Measurements from ENCODE around the gene PAM.

Gene PAM

GRCh38 chr5:102957141-102957540, 202.0 kb downstream of the PAM start:
- H3K4me3 ChIP-seq = no peak overlapping the region
- no peak overlapping the region for H3K27ac ChIP-seq
- DNase-seq (ENCODE audit: low read depth, low spot score) = no peak
- no peaks in the 10 kb centered on the region for H3K36me3 ChIP-seq (ENCODE audit: insufficient read depth, low read length)
- no peak overlapping the region for H3K9ac ChIP-seq (ENCODE audit: insufficient read length)
- no peaks in the 10 kb centered on the region for H3K9me3 ChIP-seq (ENCODE audit: low read depth, low read length)
- TF ChIP-seq FOXP2 (optimal IDR thresholded peaks at IDR 0.05; ENCODE audit: control extremely low read depth, extremely low read length, insufficient read depth) (no peak), EZH2 (IDR thresholded peaks at IDR 0.05) (no peak), POLR2AphosphoS5 (IDR thresholded peaks at IDR 0.05; ENCODE audit: borderline replicate concordance, low read depth, low read length) (no peak)

GRCh38 chr5:102958481-102959011, 203.4 kb downstream of the PAM start:
- no peaks in the 10 kb centered on the region for H3K36me3 ChIP-seq (ENCODE audit: insufficient read depth, low read length)
- no peak overlapping the region for H3K9ac ChIP-seq (ENCODE audit: insufficient read length)
- no peak overlapping the region for H3K27ac ChIP-seq
- H3K9me3 ChIP-seq (ENCODE audit: low read depth, low read length) = no peaks in the 10 kb centered on the region
- no peak for TF ChIP-seq POLR2AphosphoS5 (IDR thresholded peaks at IDR 0.05; ENCODE audit: borderline replicate concordance, low read depth, low read length)
- no peak for TF ChIP-seq EZH2 (IDR thresholded peaks at IDR 0.05)
- TF ChIP-seq FOXP2 (optimal IDR thresholded peaks at IDR 0.05; ENCODE audit: control extremely low read depth, extremely low read length, insufficient read depth) = no peak
- H3K4me3 ChIP-seq = no peak overlapping the region
- no peak for DNase-seq (ENCODE audit: low read depth, low spot score)

GRCh38 chr5:102959055-102959454, 203.9 kb downstream of the PAM start:
- H3K27ac ChIP-seq = no peak overlapping the region

DNA sequence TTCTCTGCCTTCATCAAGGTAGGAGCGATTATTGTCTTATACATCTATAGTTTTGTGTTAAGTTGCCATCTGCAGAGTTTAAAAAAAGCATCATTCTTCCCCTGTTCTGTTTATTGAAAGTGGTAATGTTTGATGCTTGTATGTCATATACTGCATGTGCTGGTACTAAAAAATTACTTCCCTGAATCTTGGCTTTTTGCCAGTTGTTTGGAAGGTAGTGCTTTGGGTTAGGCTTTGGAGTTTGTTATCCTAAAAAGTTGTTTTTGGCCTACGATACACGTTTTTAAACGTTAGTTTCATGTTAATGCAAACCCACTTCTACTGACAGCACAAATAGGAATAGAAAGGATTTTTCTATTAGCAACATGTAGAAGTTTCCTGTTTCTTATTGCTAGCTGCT, 206.6 kb downstream of the PAM start:
- TF ChIP-seq FOXP2 (optimal IDR thresholded peaks at IDR 0.05; ENCODE audit: control extremely low read depth, extremely low read length, insufficient read depth) (no peak), EZH2 (IDR thresholded peaks at IDR 0.05) (no peak), POLR2AphosphoS5 (IDR thresholded peaks at IDR 0.05; ENCODE audit: borderline replicate concordance, low read depth, low read length) (no peak)
- Histone ChIP-seq H3K27ac (no peak overlapping the region), H3K9me3 (ENCODE audit: low read depth, low read length) (no peaks in the 10 kb centered on the region), H3K9ac (ENCODE audit: insufficient read length) (no peak overlapping the region), H3K4me3 (no peak overlapping the region), H3K36me3 (ENCODE audit: insufficient read depth, low read length) (no peaks in the 10 kb centered on the region)
- DNase-seq (ENCODE audit: low read depth, low spot score) = no peak

More at GRCh38 chr5:102959055-102959454, 203.9 kb downstream of the PAM start:
- H3K9me3 ChIP-seq (ENCODE audit: low read depth, low read length) = no peaks in the 10 kb centered on the region
- DNase-seq (ENCODE audit: low read depth, low spot score) = no peak
- no peak overlapping the region for H3K9ac ChIP-seq (ENCODE audit: insufficient read length)
- no peaks in the 10 kb centered on the region for H3K36me3 ChIP-seq (ENCODE audit: insufficient read depth, low read length)
- TF ChIP-seq POLR2AphosphoS5 (IDR thresholded peaks at IDR 0.05; ENCODE audit: borderline replicate concordance, low read depth, low read length) (no peak), FOXP2 (optimal IDR thresholded peaks at IDR 0.05; ENCODE audit: control extremely low read depth, extremely low read length, insufficient read depth) (no peak), EZH2 (IDR thresholded peaks at IDR 0.05) (no peak)
- H3K4me3 ChIP-seq = no peak overlapping the region

DNA sequence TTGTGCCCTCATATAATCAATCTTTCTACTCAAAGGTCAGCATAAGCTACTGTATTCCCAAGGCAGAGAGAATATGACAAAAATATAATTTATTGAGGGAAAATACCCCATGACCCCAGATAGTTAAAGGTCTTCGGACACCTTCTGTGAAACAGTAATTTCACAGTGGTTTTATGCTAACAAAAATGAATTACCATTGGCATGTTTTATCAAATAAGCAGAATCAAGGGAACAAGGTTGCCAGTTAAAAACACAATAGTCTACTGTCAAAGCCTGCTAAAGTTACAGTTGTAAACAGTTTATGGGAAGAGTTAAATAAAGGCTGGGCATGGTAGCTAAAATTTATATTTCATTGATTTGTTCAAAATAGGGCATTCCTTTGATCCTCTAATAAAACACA, 210.5 kb downstream of the PAM start:
- no peak for TF ChIP-seq POLR2AphosphoS5 (IDR thresholded peaks at IDR 0.05; ENCODE audit: borderline replicate concordance, low read depth, low read length)
- TF ChIP-seq EZH2 (IDR thresholded peaks at IDR 0.05) = no peak
- no peak for TF ChIP-seq FOXP2 (optimal IDR thresholded peaks at IDR 0.05; ENCODE audit: control extremely low read depth, extremely low read length, insufficient read depth)

GRCh38 chr5:102969641-102970040, 214.5 kb downstream of the PAM start:
- TF ChIP-seq EZH2 (IDR thresholded peaks at IDR 0.05) = no peak
- TF ChIP-seq FOXP2 (optimal IDR thresholded peaks at IDR 0.05; ENCODE audit: control extremely low read depth, extremely low read length, insufficient read depth) = no peak
- TF ChIP-seq POLR2AphosphoS5 (IDR thresholded peaks at IDR 0.05; ENCODE audit: borderline replicate concordance, low read depth, low read length) = no peak
- H3K36me3 ChIP-seq (ENCODE audit: insufficient read depth, low read length) = no peaks in the 10 kb centered on the region
- H3K9ac ChIP-seq (ENCODE audit: insufficient read length) = no peak overlapping the region
- H3K9me3 ChIP-seq (ENCODE audit: low read depth, low read length) = no peaks in the 10 kb centered on the region
- H3K4me3 ChIP-seq = no peak overlapping the region
- no peak for DNase-seq (ENCODE audit: low read depth, low spot score)
- no peak overlapping the region for H3K27ac ChIP-seq

More for the DNA sequence above, 210.5 kb downstream of the PAM start:
- H3K9me3 ChIP-seq (ENCODE audit: low read depth, low read length) = no peaks in the 10 kb centered on the region
- no peak overlapping the region for H3K9ac ChIP-seq (ENCODE audit: insufficient read length)
- no peak for DNase-seq (ENCODE audit: low read depth, low spot score)
- no peaks in the 10 kb centered on the region for H3K36me3 ChIP-seq (ENCODE audit: insufficient read depth, low read length)
- no peak overlapping the region for H3K4me3 ChIP-seq
- no peak overlapping the region for H3K27ac ChIP-seq

GRCh38 chr5:102971676-102972293, 216.7 kb downstream of the PAM start:
- Histone ChIP-seq H3K4me3 (no peak overlapping the region), H3K36me3 (ENCODE audit: insufficient read depth, low read length) (no peaks in the 10 kb centered on the region), H3K9ac (ENCODE audit: insufficient read length) (no peak overlapping the region), H3K9me3 (ENCODE audit: low read depth, low read length) (no peaks in the 10 kb centered on the region), H3K27ac (no peak overlapping the region)
- DNase-seq (ENCODE audit: low read depth, low spot score) = no peak
- TF ChIP-seq EZH2 (IDR thresholded peaks at IDR 0.05) = no peak

DNA sequence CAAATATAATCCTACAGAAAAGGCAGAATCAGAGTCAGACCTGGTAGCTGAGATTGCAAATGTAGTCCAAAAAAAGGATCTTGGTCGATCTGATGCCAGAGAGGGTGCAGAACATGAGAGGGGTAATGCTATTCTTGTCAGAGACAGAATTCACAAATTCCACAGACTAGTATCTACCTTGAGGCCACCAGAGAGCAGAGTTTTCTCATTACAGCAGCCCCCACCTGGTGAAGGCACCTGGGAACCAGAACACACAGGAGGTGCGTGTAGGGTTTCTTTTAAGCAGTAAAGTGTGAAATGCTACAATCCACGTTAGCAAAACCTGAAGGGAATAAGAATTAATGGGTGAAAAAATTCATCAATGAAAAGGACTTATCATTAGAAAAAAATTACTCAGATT, 219.1 kb downstream of the PAM start:
- DNase-seq (ENCODE audit: low read depth, low spot score) = no peak
- H3K36me3 ChIP-seq (ENCODE audit: insufficient read depth, low read length) = no peaks in the 10 kb centered on the region
- H3K4me3 ChIP-seq = no peak overlapping the region
- TF ChIP-seq EZH2 (IDR thresholded peaks at IDR 0.05) (no peak), FOXP2 (optimal IDR thresholded peaks at IDR 0.05; ENCODE audit: control extremely low read depth, extremely low read length, insufficient read depth) (no peak), POLR2AphosphoS5 (IDR thresholded peaks at IDR 0.05; ENCODE audit: borderline replicate concordance, low read depth, low read length) (no peak)
- H3K9ac ChIP-seq (ENCODE audit: insufficient read length) = no peak overlapping the region
- no peak overlapping the region for H3K27ac ChIP-seq
- H3K9me3 ChIP-seq (ENCODE audit: low read depth, low read length) = no peaks in the 10 kb centered on the region

GRCh38 chr5:102975045-102975444, 219.9 kb downstream of the PAM start:
- no peak for DNase-seq (ENCODE audit: low read depth, low spot score)

More at GRCh38 chr5:102975045-102975444, 219.9 kb downstream of the PAM start:
- H3K36me3 ChIP-seq (ENCODE audit: insufficient read depth, low read length) = no peaks in the 10 kb centered on the region
- H3K9ac ChIP-seq (ENCODE audit: insufficient read length) = no peak overlapping the region
- H3K4me3 ChIP-seq = no peak overlapping the region
- TF ChIP-seq FOXP2 (optimal IDR thresholded peaks at IDR 0.05; ENCODE audit: control extremely low read depth, extremely low read length, insufficient read depth) (no peak), POLR2AphosphoS5 (IDR thresholded peaks at IDR 0.05; ENCODE audit: borderline replicate concordance, low read depth, low read length) (no peak), EZH2 (IDR thresholded peaks at IDR 0.05) (no peak)
- H3K9me3 ChIP-seq (ENCODE audit: low read depth, low read length) = no peaks in the 10 kb centered on the region
- H3K27ac ChIP-seq = no peak overlapping the region
